DMS53 treated with DMSO at 0.1 percent for 48 hours (cell line): ENCODE results near the gene UBE2O.

Experiments
- DNase-seq: peaks from one replicate; lab custom pipeline; 2025; ENCODE audit not compliant: unreplicated experiment; lab: John Stamatoyannopoulos, UW

Gene UBE2O

DNA sequence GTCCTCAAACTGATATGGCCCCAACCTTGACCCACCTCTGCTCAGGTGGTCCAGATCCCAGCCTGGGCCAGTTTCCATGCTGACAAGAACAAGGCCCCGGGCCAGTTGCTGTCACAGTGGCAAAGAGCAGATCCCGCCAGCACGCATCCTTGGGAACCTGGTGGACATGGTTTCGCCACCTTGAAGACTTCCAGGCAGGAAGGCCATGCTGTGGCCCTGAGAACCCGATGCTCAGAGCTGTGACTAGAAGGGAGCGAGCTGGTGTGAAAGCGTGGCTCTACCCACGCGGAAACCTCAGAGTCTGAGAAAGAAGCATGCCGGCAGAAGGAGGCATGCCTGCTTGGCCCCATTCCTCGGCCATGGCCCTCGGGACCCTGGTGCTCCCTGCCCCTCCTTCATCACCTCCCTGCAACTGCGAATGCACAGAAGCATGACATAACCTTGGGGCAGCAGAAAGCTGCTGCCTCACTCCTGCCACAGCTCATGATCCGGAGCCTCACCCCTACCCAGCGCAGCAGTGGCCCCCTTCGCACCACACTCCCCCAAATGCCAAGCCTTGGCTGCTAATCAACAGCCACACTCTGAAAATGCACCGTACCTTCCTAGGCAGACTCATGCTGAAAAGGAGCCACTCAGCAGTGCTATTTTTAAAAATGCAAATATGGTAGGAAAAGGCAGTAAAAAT, 33.2 kb downstream of the UBE2O start:
- no peak for DNase-seq

DNA sequence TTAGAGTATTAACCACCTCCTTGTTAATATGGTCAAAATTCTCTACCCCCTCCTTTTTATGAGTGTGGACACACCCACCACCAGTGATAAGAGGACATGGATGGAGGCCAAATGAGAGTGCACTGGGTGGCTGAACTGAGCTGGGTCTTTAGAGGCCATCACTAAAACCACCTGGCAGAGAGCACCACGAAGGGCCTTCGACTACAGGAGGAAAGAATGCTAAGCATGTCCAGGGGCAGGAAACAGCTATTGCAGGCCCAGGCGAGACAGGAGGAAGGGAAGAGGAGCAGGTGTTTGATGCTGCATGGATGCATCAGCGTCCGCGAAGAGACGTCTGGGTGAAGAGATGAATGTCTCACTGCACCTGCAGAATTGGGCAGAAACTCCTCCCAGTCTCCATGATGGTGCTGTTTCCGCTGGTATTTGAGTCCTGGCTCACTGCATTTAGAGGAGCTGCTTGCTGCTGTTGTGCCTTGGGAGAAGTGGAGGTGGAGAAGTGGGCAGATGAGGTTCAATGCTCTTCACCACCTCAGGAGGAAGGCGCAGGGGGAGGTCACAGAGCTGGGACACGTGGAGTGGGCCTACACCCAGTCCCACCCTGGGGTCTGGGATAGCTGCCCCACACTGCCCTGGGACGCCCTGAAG, 35.3 kb downstream of the UBE2O start:
- no peak for DNase-seq

DNA sequence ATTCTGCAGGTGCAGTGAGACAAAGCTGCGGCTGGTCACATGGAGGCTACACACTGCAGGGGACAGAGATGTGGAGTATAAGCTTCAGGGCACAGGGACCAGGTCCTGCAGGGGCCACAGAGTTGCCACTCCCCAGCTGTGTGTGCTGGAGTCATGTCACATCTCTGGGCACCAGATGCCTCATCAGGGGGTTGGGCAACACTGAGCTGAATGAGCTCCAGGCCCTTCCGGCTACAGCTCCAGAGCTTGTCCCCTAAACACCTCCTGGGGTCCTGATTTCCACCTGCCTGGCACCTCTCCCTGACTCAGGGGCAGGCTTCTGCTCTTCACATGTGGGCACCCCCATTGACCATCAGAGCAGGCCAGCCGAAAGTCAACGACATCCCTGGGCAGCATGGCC, 36.1 kb downstream of the UBE2O start:
- DNase-seq: no peak

DNA sequence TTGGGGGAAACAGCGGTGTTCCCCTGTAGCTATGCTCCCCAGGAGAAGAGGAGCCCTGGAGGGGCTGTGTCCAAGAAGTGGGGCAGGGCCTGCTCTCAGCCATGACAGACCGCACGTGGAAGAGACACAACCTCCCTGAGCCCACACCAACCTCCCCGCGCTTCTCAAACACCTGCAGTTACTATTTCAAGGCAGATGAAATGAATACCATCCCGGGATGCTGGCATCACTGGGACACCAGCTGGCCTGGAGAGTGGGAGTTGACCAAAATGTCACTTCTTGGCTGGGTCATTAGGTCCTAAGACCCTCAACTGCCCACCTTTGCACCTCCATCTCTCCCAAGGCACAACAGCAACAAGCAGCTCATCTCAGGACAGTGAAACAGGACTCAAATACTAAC, 36.5 kb downstream of the UBE2O start:
- DNase-seq: no peak

DNA sequence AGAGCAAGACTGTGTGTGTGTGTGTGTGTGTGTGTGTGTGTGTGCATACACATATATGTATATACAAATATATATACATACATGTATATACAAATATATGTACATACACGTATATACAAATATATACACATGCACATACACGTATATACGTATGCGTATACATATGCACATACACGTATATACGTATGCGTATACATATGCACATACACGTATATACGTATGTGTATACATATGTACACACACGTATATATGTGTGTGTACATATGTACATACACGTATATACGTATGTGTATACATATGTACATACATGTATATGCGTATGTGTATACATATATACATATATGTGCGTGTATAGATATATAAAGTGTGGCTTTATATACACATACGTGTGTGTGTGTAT, 37.2 kb downstream of the UBE2O start:
- no peak for DNase-seq

DNA sequence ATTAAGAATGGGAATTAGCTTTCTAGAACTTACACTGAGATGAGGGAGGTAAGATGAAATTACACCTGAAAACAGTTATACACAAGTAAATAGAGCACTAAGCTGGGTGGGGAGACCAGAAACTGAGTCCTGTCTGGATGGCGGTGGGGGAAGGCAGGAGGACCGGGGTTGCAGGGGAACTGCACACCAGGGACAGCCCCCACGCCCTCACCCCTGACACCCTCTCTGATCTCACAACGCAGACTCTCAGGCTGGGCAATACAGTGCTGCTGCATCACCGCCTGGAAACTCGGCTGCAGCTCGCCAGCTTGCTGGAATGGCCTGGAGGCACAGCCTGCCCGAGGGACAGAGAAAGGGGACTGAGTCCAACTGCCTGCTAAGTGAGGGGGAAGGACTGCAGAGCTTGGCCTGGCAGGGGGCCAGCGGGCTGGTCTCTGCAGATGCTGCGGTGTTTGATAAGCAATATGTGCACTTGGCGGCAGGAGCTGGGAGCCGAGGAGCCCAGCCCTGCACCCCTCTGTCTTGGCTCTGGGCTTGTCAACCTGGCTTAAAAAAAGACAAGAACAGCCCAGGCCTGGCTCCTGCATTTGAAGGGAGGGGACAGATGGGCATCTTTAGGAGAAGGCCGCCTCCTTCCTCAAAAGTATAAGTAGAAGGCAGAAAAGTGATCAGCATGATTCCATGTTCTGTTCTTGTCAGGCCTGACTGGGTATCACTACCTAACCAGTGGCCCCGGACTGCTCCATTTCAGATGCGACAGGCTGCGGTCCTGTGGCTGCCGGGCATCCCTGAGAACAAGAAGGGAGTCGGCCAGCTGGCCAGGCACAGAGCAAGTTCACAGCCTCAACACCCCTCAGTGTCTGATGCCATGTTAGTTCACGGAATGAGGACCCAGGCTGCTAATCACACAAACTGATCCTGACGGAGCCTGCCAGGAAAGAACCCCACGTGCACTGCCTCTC, 38.3 kb downstream of the UBE2O start:
- DNase-seq: no peak

DNA sequence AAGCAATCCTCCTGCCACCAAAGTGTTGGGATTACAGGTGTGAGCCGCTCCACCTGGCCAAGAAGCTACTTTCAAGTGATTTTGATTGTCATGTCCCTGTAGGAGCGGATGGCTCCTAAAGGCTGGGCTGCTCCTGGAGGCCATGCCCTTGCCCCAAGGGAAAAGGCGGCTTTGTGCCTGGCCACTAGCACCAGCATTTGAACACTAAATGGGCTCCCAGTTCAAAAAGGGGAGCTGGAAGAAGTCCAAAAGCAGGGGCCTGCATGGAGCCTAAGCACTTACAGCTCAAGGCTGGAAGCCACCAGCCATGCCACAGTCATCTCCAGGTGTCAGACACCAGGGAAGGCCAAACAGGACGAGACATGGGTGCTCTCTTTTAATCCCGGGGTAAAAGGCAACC, 41.7 kb downstream of the UBE2O start:
- DNase-seq: no peak

DNA sequence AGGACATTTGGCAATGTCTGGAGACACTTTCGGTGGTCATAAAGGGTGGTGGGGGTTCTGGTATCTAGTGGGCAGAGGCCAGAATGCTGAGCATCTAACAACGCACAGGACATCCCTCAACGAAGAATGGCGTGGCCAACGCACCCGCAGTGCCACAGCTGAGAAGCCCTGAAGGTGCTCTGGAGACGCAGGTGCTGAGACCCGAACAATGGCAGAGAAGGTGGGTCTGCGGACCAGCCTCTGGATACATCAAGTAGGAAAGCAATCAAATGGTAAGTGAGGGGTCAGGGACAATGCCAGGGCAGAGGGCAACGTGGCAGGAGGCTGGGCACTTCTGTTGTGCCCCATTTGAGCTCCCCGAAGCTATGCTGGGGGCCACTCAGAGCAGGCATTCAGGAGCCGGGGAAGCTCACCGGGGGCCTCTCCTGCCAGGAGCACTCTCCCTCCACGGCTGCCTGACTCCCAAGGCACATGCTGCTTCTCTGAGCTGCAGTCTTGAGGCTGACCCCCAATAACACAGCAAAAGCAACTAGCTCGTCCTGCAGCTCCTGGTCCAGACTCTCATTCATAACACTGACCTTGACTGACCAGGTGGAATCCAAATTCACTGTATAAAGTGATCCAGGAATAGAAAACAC, 42.5 kb downstream of the UBE2O start:
- no peak for DNase-seq

DNA sequence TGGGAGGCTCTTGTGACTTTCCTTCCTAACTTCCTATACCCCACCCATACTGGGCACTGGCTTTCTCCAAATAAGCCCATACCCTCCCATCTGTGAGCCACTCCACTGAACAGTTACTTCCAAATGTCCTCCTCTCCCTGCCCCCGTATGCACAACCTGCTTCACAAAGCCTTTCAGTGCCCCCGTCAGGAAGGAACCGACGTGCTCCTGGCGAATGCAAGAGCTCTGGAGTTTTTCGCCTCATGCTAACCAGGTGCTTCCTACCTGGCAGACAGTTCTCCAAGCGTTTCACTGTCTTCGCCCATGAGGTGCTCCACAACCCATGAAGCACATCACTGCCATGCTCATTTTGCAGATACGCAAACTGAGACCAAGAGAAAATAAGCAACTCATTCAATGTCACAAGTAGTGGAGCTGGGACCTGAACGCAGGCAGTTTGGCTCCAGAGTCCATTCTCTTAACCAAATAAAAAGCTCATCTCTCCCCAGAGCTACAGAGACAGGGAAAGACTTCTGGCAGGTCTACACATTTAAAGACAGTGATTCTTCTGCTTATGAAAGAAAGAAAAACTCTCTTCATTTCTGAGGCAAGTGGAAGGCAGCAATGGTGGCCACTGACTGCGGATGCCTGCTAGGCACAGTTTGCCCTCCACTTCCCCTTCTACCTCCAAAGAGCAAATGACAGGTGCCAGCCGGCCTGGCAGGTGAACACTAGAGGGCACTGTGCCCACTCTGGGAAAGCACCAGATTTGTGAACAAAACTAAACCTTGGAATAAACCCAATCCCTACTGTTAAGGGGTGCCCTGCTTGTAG, 44.7 kb downstream of the UBE2O start:
- peak; percentile 70 for DNase-seq

DNA sequence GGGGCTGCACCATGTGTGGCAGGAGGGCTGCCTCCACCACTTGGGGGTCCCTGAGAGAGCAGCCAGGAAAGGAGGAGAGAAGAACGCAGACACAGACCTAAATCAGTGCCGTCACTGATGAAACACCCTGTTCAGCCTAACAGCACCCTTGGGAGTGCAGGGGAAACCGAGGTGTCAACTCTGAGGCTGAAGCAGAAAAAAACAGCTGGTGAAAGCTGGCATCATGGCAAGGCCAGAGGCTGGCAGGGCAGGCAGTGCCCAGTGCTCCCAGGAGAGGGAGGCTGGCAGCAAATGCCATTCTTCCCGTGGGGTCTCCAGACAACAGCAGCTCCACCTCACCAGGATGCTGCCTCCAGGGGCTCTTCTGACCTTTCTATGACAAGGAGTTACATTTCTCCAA, 45.4 kb downstream of the UBE2O start:
- no peak for DNase-seq

DNA sequence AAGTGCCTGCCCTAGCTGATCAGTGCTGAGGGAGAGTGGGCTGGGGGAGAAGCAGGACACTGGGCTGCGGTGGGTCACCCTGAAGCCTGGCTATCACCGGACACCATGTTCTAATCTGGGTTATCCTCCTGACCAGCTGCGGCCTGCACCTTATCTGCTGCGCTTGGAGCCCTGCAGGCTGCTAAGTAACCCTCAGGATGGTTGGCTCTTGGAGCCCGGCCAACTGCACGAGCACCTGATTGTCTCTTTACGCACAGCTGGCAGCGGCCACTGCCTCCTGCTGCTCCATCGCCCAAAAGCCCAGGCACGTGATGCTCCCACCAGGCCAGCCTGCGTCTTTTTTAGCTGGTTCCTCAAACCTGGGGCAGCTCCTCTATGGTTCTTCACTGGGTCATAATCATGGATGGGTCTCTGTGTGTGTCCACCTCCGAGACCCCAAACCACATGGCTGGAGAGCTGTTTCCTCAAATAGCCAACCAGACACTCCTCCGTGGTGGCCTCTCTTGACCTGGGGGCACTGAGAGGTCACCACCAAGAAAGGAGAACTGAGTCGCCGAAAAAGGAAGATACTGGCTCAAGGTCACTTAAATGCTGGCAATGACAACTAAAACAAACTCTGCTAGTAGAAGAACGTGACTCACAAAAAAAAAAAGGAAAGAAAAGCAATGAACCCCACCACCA, 46.8 kb downstream of the UBE2O start:
- no peak for DNase-seq

DNA sequence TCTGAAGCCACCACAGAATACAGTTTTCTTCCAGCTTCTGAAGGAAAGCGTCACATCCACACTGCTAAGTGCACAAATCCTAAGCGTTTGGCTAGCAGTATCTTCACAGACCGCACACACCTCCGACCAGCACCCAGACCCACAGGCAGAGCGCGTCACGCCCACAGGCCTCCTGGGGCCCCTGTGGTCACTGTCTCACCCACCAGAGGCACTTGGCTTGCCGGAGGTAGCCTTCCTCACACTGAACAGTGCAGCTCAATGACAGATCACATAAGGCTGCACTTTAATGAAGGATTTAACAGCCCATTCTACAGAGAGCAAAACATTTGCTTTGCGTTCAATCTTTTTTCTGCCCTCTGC, 47.4 kb downstream of the UBE2O start:
- DNase-seq: no peak

DNA sequence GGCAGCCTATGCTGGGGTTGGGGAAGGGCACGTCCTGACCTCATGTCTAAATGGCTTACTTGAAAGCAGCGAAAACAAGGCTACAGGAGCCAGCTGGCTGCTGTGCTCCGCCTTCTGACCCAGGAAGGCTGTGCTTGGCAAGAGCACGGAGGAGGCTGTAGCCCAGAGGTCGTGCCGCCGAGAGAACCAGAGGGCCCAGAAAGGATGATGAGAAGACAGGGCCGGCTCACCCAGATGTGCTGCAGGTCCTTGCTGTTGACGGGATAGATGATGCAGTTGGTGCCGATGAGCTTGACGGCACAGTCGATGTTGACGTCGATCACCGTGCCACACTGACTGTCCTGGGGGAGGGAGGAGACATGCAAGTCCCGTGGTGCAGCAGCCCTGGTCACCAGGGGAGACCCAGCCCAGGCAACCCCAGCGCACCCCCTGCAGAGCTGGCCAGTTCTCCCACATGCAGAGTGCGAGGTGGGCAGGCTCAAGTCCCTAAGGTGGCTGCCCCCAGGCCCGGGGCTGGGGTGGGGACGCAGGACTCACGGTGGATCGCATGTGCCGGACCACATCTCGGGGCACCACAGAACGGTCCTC, 47.9 kb downstream of the UBE2O start:
- no peak for DNase-seq

DNA sequence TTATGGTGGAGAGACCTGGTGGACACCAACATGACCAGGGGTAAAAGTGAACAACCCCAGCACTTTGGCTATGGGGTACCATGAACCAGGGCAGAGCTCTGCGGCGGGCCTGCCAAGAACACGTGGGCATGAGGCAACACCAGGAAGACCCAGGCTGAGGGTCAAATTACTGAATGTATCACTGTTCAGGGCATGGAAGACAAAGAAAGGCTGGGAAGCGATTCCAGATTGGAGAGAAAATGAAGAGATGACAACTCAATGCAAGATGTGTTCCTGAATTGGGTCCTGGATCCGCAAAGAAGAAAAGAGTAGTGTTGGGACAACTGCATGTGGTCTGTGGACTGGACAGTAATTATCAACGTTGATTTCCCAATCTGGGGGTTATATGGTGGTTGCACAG, 48.7 kb downstream of the UBE2O start:
- DNase-seq: no peak

DNA sequence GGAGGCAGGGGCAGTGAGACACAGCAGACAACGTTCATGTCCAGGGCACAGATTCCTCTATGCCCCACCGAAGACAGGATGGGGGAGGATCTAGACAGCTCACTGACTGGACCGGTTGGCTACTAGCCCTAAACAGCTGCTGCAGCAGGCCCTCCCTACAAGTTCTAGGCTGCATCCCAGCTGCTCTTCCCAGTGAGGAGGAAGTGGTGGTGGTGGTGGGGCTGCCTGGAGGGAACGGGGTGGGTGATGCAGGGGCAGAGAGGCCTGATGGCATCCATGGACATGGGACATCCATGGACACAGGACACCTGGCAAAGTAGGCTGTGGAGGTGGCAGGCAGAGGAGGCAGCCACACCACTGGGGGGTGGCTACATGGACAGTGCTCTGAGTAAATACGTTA, 50.2 kb downstream of the UBE2O start:
- no peak for DNase-seq

DNA sequence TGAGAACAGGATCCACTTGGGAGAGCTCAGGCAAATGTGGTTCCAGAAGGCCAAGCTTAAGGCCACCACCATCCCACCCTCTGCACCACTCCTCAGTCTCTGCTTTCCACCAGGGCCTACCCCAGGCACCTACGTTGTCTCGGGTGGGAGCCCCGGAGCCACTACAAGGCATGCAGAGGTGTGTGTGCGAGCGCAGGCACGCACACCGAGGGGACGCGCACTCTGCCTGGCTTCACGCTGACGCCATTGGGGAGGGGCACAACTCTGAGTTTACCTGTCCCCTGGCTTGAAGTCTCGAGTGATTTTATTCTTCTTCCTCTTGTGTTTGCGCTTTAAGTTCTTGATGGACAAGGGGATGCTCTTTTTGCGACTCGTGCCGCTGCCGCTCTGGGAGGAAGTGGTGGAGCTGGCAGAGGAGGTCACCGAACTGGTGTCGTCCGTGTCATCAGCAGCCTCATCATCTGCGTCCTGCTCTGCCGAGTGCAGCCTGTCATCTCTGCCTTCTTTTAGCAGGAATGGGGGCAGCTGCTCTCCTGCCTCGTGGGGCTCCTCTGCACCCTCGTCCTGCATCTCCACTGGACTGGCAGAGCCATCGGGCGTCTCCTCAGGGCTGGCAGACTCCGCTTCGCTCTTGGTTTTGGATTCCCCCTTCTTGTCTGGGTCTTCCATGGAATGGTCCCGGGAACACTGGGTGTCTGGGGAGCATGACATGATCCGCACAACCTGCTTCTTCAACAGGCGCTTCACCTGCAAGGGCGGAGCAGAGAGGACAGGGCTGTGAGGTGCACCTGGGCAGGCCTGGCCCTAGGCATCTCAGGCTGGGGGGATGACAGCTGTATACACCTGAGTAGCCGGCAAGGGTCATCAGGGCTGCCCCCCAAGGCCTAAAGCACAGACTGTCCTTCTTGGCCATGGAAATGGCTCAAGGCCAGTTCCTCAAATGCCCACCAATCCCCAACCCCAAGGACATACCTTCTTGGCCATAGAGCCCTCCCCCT, 53.5 kb downstream of the UBE2O start:
- DNase-seq: no peak

DNA sequence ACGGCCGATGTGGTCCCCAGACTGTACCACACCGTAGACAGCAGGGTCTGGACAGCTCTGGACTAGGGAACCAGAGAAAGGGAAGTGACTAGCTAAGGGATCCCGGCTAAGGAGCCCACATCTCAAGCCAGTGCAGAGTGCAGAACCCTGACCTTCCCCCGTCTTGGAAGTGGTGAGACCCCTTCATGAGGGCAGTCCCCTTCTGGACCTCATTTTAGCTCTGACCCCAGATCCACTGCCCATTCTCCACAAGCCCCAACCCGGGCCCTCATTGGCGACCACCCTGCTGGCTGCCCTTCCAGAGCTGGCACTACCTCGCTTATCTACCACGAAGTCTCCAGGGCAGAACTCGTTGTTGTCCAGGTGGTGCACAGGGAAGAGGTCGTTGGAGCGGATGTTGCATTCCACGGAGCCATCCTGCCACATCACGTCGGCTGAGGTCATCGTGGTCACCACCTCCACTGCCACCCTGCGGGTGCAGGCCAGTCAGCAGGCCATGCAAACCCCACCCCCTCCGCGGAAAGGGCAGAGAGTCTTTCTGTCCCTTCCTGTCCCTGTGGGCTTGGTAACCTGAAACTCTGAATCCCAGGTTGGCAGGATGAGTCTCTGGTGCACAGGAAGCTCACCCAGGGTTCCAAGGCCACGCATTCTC, 54.3 kb downstream of the UBE2O start:
- DNase-seq: no peak
